SK-N-SH treated with all-trans-retinoic acid at 6 μM for 48 hours (cell line): ENCODE results near the gene ZNF710.

Experiments
- ATAC-seq: fragments of 200-7000 bp; cut with Tn5 transposase; 3 replicates; pipeline ENCODE4 v1.9.1; 2020; ENCODE audit warnings: mild to moderate bottlenecking, moderate library complexity
- ARNTL ChIP-seq: fragments of 450-650 bp; formaldehyde crosslinking; IDR thresholded peaks from 2 replicates; pipeline ENCODE4 v1.5.0; 2020; ENCODE audit warnings: low read depth, mild to moderate bottlenecking, moderate library complexity, borderline replicate concordance
- BACH2 ChIP-seq: fragments of 250-450 bp; sonication (Bioruptor Pico); IDR thresholded peaks from 2 replicates; pipeline ENCODE4 v1.9.0; 2021; ENCODE audit warnings: mild to moderate bottlenecking, borderline replicate concordance
- CREB5 ChIP-seq: fragments of 250-450 bp; sonication (Bioruptor Pico); IDR thresholded peaks from 2 replicates; pipeline ENCODE4 v1.5.1; 2020; ENCODE audit warnings: low read depth, mild to moderate bottlenecking, moderate library complexity
- ESRRG ChIP-seq: fragments of 250-450 bp; sonication (Bioruptor Pico); IDR thresholded peaks from 2 replicates; pipeline ENCODE4 v1.6.1; 2021; ENCODE audit warnings: mild to moderate bottlenecking
- GLIS3 ChIP-seq: fragments of 250-450 bp; sonication (Bioruptor Pico); IDR thresholded peaks from 2 replicates; pipeline ENCODE4 v1.5.0; 2020; ENCODE audit warnings: mild to moderate bottlenecking, moderate library complexity
- ISL1 ChIP-seq: fragments of 250-450 bp; sonication (Bioruptor Pico); IDR thresholded peaks from 2 replicates; pipeline ENCODE4 v2.1.2; 2022; ENCODE audit warnings: mild to moderate bottlenecking, moderate library complexity
- OSR1 ChIP-seq: fragments of 250-450 bp; sonication (Bioruptor Pico); IDR thresholded peaks from 2 replicates; pipeline ENCODE4 v1.8.0; 2022; ENCODE audit warnings: moderate library complexity, mild to moderate bottlenecking, inconsistent platforms
- PPARA ChIP-seq: fragments of 250-450 bp; sonication (Bioruptor Pico); IDR thresholded peaks from 2 replicates; pipeline ENCODE4 v1.5.0; 2020; ENCODE audit warnings: mild to moderate bottlenecking, borderline replicate concordance
- RARB ChIP-seq: fragments of 250-450 bp; sonication (Bioruptor Pico); IDR thresholded peaks from 2 replicates; pipeline ENCODE4 v1.8.0; 2021; ENCODE audit warnings: mild to moderate bottlenecking, moderate library complexity
- SNAI2 ChIP-seq: fragments of 250-450 bp; sonication (Bioruptor Pico); IDR thresholded peaks from 2 replicates; pipeline ENCODE4 v1.5.0; 2020; ENCODE audit warnings: mild to moderate bottlenecking, moderate library complexity
- TCF4 ChIP-seq: fragments of 250-450 bp; sonication (Bioruptor Pico); IDR thresholded peaks from 2 replicates; pipeline ENCODE4 v1.8.0; 2021; ENCODE audit warnings: mild to moderate bottlenecking, moderate library complexity, borderline replicate concordance
- TOX ChIP-seq: fragments of 250-450 bp; sonication (Bioruptor Pico); IDR thresholded peaks from 2 replicates; pipeline ENCODE4 v1.8.0; 2021; ENCODE audit warnings: mild to moderate bottlenecking, moderate library complexity, borderline replicate concordance
- ZC3H10 ChIP-seq: fragments of 250-450 bp; sonication (Bioruptor Pico); IDR thresholded peaks from 2 replicates; pipeline ENCODE4 v1.5.1; 2021; ENCODE audit warnings: mild to moderate bottlenecking, moderate library complexity
- ZFP30 ChIP-seq: fragments of 450-650 bp; formaldehyde crosslinking; IDR thresholded peaks from 2 replicates; pipeline ENCODE4 v1.5.0; 2022; ENCODE audit warnings: mild to moderate bottlenecking, moderate library complexity
- ZNF565 ChIP-seq: fragments of 450-650 bp; formaldehyde crosslinking; conservative IDR thresholded peaks from 2 replicates; pipeline ENCODE4 v1.5.0; 2020; ENCODE audit warnings: low read depth, mild to moderate bottlenecking, moderate library complexity
- ZNF70 ChIP-seq: fragments of 450-650 bp; formaldehyde crosslinking; IDR thresholded peaks from 2 replicates; pipeline ENCODE4 v1.5.0; 2020; ENCODE audit warnings: mild to moderate bottlenecking, moderate library complexity
- ZNF8 ChIP-seq: fragments of 450-650 bp; formaldehyde crosslinking; IDR thresholded peaks from 2 replicates; pipeline ENCODE4 v1.5.0; 2020; ENCODE audit warnings: mild to moderate bottlenecking, moderate library complexity
- TF ChIP-seq, protein P1 (sequence below): fragments of 250-450 bp; sonication (Bioruptor Pico); IDR thresholded peaks from 2 replicates; pipeline ENCODE4 v1.5.1; 2021; ENCODE audit warnings: mild to moderate bottlenecking, moderate library complexity
- TF ChIP-seq, protein P2 (sequence below): fragments of 250-450 bp; sonication (Bioruptor Pico); IDR thresholded peaks from 2 replicates; pipeline ENCODE4 v1.8.0; 2021; ENCODE audit warnings: low read depth, mild to moderate bottlenecking, moderate library complexity, borderline replicate concordance
- TF ChIP-seq, protein P3 (sequence below): fragments of 250-450 bp; sonication (Bioruptor Pico); IDR thresholded peaks from 2 replicates; pipeline ENCODE4 v1.8.0; 2020; ENCODE audit warnings: mild to moderate bottlenecking, moderate library complexity, borderline replicate concordance
- TF ChIP-seq, protein P4 (sequence below): fragments of 250-450 bp; sonication (Bioruptor Pico); IDR thresholded peaks from 2 replicates; pipeline ENCODE4 v1.5.0; 2020; ENCODE audit warnings: mild to moderate bottlenecking, moderate library complexity

ZNF710 gene

DNA sequence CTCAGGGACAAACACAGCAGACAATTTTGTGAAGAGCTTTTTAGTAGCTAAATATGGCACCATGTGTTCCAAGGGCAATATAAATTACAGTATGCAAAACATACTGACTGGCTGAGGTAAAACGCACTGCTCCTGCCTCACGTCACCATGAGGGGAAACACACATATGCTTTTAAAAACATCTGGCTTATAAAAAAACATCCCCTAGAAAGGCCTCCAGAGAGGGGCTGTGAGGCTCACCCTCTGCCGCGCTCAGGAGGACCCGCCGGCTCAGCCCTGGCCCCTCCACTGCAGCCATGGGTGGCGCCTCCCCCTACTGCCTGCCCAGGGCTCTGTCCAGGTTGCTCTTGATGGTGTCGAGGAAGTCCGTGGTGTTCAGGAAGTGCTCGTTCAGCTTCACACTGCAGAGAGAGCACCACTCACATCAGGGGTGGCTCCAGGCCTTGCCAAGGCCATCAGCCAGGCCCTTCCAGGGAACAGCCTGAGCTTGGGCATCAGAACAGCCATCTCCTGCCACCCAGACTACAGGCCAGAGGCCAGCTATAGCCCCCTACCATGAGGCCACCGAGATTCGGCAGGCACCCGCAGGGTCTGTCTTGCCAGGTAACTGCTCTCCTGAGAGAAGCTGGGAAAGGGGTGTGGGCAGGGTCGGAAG is 83.0 kb downstream of the ZNF710 start:
- TF ChIP-seq, protein P1, sequence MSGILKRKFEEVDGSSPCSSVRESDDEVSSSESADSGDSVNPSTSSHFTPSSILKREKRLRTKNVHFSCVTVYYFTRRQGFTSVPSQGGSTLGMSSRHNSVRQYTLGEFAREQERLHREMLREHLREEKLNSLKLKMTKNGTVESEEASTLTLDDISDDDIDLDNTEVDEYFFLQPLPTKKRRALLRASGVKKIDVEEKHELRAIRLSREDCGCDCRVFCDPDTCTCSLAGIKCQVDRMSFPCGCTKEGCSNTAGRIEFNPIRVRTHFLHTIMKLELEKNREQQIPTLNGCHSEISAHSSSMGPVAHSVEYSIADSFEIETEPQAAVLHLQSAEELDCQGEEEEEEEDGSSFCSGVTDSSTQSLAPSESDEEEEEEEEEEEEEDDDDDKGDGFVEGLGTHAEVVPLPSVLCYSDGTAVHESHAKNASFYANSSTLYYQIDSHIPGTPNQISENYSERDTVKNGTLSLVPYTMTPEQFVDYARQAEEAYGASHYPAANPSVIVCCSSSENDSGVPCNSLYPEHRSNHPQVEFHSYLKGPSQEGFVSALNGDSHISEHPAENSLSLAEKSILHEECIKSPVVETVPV (CRISPR knock-in tag): no peak
- TF ChIP-seq ZC3H10 (CRISPR knock-in tag): no peak
- no peak for TF ChIP-seq CREB5 (CRISPR knock-in tag)
- TF ChIP-seq ARNTL (CRISPR knock-in tag): no peak
- no peak for TF ChIP-seq ISL1 (CRISPR knock-in tag)
- TF ChIP-seq PPARA (CRISPR knock-in tag): no peak
- no peak for TF ChIP-seq OSR1
- TF ChIP-seq GLIS3 (CRISPR knock-in tag): no peak
- TF ChIP-seq, protein P2, sequence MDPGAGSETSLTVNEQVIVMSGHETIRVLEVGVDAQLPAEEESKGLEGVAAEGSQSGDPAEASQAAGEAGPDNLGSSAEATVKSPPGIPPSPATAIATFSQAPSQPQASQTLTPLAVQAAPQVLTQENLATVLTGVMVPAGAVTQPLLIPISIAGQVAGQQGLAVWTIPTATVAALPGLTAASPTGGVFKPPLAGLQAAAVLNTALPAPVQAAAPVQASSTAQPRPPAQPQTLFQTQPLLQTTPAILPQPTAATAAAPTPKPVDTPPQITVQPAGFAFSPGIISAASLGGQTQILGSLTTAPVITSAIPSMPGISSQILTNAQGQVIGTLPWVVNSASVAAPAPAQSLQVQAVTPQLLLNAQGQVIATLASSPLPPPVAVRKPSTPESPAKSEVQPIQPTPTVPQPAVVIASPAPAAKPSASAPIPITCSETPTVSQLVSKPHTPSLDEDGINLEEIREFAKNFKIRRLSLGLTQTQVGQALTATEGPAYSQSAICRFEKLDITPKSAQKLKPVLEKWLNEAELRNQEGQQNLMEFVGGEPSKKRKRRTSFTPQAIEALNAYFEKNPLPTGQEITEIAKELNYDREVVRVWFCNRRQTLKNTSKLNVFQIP (CRISPR knock-in tag): no peak
- TF ChIP-seq, all 23 proteins: peak for 0
- ATAC-seq: no peak

- TF ChIP-seq ZNF8 (no peak), ZNF70 (CRISPR knock-in tag) (no peak), BACH2 (CRISPR knock-in tag) (no peak), OSR1 (no peak), ZFP30 (no peak), RARB (no peak)
- TF ChIP-seq, protein P3, sequence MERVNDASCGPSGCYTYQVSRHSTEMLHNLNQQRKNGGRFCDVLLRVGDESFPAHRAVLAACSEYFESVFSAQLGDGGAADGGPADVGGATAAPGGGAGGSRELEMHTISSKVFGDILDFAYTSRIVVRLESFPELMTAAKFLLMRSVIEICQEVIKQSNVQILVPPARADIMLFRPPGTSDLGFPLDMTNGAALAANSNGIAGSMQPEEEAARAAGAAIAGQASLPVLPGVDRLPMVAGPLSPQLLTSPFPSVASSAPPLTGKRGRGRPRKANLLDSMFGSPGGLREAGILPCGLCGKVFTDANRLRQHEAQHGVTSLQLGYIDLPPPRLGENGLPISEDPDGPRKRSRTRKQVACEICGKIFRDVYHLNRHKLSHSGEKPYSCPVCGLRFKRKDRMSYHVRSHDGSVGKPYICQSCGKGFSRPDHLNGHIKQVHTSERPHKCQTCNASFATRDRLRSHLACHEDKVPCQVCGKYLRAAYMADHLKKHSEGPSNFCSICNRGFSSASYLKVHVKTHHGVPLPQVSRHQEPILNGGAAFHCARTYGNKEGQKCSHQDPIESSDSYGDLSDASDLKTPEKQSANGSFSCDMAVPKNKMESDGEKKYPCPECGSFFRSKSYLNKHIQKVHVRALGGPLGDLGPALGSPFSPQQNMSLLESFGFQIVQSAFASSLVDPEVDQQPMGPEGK (CRISPR knock-in tag): no peak
- ATAC-seq: no peak
Observed at GRCh38 chr15:90084876-90085423, 83.8 kb downstream of the ZNF710 start.

DNA sequence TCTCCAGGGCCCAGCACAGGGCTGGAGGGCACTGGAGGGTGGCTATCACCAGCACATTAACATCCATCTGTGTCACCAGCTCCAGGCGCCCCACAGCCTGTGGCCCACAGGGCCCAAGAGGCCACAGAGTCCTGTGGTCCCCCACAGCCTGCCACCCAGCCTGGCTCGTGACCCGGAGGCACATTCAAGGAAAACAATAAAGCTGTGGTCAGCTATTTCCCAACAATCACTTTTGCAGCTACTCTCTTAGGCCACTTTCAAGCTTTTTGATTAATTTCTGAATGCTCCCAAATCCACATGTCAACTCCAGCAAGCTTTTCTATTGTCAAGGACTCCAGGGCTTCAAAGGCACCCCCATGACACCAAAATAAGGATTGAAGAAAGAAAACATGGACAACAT is 84.4 kb downstream of the ZNF710 start:
- ATAC-seq: no peak
- TF ChIP-seq ZC3H10 (CRISPR knock-in tag) (no peak), GLIS3 (CRISPR knock-in tag) (no peak), TOX (CRISPR knock-in tag) (no peak), ARNTL (CRISPR knock-in tag) (no peak), ZNF565 (CRISPR knock-in tag) (no peak), SNAI2 (CRISPR knock-in tag) (no peak), CREB5 (CRISPR knock-in tag) (no peak), ESRRG (CRISPR knock-in tag) (no peak), TCF4 (CRISPR knock-in tag) (no peak), ZNF70 (CRISPR knock-in tag) (no peak), RARB (no peak), ZFP30 (no peak), ISL1 (CRISPR knock-in tag) (no peak), ZNF8 (no peak)
- TF ChIP-seq, protein P1 (CRISPR knock-in tag): no peak
- TF ChIP-seq, protein P4, sequence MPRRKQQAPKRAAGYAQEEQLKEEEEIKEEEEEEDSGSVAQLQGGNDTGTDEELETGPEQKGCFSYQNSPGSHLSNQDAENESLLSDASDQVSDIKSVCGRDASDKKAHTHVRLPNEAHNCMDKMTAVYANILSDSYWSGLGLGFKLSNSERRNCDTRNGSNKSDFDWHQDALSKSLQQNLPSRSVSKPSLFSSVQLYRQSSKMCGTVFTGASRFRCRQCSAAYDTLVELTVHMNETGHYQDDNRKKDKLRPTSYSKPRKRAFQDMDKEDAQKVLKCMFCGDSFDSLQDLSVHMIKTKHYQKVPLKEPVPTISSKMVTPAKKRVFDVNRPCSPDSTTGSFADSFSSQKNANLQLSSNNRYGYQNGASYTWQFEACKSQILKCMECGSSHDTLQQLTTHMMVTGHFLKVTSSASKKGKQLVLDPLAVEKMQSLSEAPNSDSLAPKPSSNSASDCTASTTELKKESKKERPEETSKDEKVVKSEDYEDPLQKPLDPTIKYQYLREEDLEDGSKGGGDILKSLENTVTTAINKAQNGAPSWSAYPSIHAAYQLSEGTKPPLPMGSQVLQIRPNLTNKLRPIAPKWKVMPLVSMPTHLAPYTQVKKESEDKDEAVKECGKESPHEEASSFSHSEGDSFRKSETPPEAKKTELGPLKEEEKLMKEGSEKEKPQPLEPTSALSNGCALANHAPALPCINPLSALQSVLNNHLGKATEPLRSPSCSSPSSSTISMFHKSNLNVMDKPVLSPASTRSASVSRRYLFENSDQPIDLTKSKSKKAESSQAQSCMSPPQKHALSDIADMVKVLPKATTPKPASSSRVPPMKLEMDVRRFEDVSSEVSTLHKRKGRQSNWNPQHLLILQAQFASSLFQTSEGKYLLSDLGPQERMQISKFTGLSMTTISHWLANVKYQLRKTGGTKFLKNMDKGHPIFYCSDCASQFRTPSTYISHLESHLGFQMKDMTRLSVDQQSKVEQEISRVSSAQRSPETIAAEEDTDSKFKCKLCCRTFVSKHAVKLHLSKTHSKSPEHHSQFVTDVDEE (CRISPR knock-in tag): no peak
- TF ChIP-seq, protein P3 (CRISPR knock-in tag): no peak
